Pulmonary artery endothelial cell (primary cell): Measurements from ENCODE around the gene MBTPS1. TPM values are rescaled to one million over a fixed set of nuclear protein-coding genes. Genes with fewer than 3 reads are reported as not detected.
A peak's percentile ranks its signal among the peaks of the same experiment; 100 is the strongest.

Experiments
- DNase-seq: peaks from one replicate; pipeline ENCODE4 v3.0.0-alpha.2; 2011; ENCODE audit warnings: low read depth, low spot score
- total RNA-seq: library from RNA; depleted of rRNA; stranded (reverse); fragments of >200 nt; gene quantifications from 2 replicates; pipeline ENCODE4 v1.2.3, GENCODE V29; 2014

MBTPS1 gene
- total RNA-seq, 1 donor from 2014 or later = 127 TPM

DNA sequence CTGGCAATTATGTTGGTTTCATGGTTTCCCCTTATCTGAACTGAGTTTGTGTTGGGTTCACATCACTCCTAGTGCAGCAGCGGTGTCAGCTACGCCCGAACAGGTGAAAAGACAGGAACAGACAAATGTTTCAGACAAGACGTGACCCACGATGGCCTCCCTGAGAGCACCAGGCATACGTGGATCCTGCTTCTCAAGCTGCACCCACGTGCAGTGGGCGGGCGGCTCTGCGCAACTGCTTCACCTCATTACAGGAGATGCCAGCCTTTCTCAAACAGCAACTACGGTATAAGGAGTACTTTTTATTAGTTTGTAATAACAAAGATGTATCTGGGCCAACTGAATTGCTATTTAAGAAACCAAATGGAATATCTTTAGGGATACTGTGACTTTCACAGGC lies 41.4 kb downstream of the MBTPS1 start:
- no peak for DNase-seq

GRCh38 chr16:84074721-84075120 lies 42.0 kb downstream of the MBTPS1 start:
- DNase-seq = no peak

- peak; percentile 43 for DNase-seq
These were observed 44.7 kb downstream of the MBTPS1 start for GRCh38 chr16:84072014-84072413.

DNA sequence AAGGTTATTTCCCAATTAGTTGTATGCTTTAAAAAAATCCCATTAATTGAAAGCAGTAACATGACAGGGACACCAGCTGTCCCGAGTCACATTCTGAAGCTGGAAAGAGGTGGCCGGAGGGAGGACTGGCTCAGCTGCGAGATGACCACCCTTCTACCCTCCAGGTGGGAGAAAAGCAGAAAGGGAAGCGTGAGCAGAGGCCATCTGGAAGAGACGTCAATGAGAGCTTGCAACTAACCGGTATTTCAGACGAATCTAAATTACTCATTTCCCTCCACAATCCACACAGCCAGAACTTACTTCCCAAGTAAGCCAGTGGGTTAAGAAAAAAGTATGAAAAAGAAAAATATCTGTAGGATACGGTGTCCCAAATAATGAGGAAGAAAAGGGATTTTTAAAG lies 45.6 kb downstream of the MBTPS1 start:
- DNase-seq = no peak

DNA sequence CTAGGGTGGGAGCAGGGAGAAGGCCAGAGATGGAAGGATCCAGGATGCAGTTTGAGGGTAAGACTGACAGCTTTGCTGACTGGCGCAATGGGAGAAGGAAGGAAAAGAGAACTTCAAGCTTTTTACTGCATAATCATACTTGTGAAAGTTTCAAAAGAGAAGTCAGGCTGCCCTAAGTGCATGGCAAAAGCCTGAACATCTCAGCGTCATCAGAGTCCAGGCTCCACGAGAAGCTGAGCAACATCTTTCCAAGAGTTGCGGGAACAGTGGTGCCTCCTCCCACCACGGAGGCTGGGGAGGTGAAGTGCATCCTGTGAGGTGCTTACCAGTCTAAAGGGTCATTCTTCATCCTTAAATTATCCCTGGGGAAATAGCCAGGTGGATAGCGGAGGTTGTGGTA lies 47.2 kb downstream of the MBTPS1 start:
- no peak for DNase-seq

- no peak for DNase-seq
These were observed 47.8 kb downstream of the MBTPS1 start for GRCh38 chr16:84068783-84069462.

- DNase-seq = no peak
These were observed 48.7 kb downstream of the MBTPS1 start for GRCh38 chr16:84068041-84068440.

DNA sequence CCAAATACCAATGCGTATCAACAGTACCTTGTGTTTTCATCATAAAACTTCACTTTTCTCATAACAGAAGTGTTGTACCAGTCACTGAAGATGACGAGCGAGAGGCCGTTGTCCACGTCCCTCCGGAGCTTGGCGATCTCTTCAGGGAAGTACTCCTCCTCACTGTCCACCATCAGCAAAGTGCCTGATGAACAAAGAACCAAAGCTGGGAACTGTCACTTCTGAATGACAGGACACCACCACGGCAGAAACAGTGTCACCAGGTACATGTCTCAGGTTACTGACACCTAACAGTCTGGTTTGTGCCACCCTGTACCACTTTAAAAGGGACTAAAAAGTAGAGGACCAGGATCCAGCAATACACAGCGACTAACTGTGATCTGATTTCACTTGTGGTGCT lies 49.1 kb downstream of the MBTPS1 start:
- no peak for DNase-seq

- no peak for DNase-seq
These were observed 51.1 kb downstream of the MBTPS1 start for GRCh38 chr16:84065536-84066132.

- DNase-seq = no peak
These were observed 52.8 kb downstream of the MBTPS1 start for GRCh38 chr16:84063980-84064379.

GRCh38 chr16:84062734-84063640 lies 53.8 kb downstream of the MBTPS1 start:
- peak; percentile 51 for DNase-seq

- no peak for DNase-seq
These were observed 55.4 kb downstream of the MBTPS1 start for GRCh38 chr16:84061236-84061819.

- DNase-seq = no peak
These were observed 56.5 kb downstream of the MBTPS1 start for GRCh38 chr16:84059946-84060901.

DNA sequence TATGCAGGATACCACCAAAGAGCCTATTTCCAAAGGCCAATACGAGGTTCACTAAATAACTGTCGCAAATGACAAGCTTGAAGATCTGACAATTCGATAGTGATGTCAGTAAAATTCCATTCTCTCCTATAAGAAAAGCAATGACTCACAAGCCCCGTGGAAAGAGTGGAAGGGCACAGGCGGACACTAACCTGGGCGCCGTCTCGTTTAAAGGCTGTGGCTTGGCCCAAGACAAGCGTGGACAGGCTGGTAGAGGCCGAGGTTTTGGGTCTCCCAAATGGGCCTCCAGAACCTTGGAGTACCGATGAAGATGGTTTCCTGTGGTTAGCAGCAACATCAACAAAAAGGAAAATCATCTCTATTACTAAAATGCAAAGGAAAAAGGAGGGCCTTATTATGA lies 57.6 kb downstream of the MBTPS1 start:
- DNase-seq = no peak

- DNase-seq = no peak
These were observed 58.1 kb downstream of the MBTPS1 start for GRCh38 chr16:84058664-84059063.

- no peak for DNase-seq
These were observed 58.5 kb downstream of the MBTPS1 start for GRCh38 chr16:84058211-84058610.

- DNase-seq = no peak
These were observed 59.8 kb downstream of the MBTPS1 start for GRCh38 chr16:84056933-84057332.

DNA sequence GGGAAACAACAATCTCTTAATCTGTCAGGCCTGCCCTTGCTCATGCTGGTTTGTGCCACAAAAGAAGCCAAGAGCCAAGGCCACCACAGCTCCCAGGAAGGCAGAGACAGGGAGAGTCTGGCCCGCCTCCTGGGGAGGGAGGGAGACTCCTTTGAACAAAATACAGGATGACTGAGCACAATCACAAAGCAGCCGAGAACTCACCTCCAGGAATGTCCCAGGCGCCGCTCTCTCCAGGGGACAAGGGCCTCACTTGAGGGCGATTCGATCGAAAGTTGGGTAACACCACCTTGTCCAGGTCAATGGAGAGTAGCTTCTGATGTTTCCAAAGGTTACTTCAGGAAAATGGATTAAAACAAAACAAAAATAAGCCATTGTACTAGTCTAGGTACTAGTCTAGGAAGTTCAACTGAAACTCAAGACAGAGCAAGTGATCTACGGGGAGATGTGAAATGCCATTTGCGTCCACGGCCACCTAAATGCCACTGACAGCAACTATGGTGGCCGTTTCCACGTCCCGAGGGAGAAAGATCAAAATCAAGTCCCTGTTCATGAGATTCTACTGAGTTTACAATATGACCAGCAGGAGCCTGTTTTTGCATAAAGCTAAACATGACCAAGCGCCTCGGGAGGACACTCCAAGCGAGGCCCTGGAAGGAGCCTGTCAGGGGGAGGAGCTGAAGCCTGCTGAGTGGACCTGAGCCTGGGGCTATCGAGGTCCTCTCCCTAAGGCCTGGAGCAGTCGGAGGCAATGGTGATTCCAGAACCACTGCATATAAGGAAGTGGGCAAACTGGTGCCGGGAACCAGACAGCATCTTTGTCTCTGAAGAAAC lies 60.7 kb downstream of the MBTPS1 start:
- no peak for DNase-seq

GRCh38 chr16:84055366-84055765 lies 61.4 kb downstream of the MBTPS1 start:
- no peak for DNase-seq

DNA sequence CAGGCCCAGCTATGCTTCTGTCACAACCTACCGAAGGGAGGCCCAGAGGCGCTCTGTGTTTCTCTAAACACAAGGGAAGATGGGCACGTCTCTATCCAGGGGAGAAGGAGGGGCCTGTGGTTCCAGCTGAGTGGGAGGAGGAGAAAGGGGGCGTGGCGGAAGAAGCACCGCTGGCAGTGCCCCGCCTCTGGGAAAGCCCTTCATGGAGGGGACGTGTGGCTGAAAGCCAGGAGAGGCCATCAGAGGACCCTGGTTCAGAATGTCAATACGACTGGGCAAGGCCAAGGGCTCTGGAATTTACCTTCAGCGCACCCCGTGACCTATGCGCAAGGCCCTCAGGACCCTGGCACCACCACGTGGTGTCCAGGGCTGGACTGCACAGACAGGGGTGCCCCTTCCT lies 61.8 kb downstream of the MBTPS1 start:
- DNase-seq = no peak
